GM19324 (cell line): Measurements from ENCODE around the gene ARID2.

Experiments
- ATAC-seq: cut with Tn5 transposase; IDR thresholded peaks from one replicate; pipeline ENCODE4 v1.9.1; 2021; ENCODE audit warnings: mild to moderate bottlenecking, moderate library complexity; ENCODE audit not compliant: unreplicated experiment, low FRiP score

The ARID2 gene

DNA sequence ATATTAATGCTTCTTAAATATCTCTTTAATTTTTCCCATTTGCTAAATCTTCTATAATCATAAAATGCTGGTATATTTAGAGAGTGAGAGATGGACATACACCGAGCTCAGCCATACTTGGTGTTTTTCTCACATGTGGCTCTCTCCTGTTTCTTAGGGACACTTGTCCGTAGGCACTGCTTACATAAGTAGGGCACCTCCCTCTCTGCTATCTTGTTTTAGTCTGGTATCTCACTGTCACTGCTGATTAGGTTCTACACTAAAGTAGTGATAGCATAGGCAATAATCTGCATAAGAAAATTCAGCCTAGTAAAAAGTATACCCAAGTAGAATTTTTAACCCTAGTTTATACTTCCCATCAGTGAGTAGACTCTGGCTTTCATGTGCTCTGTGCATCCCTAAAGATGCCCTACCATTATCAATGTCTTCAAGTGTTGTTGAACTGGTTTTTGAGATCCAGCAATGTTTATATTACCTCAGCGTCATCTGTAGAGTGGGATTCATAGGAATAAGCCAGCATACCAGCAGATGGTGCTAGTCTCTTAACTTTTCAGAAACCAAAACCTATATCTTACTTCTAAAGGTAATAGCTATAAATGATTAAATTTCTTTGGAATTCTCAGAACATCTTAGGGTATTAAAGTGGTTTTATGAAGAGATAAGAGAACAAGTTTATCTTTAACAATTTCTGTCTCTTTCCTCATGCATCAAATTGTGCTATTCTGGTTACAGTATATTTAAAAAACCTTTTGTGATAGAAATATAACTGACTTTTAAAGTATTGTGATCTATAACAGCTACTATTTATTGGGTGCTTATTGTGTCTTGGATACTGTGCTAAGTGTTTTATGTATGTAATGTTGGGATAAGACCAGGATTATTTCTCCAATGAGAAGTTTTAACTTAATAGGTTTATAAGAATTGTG lies 32.9 kb downstream of the ARID2 start:
- no peak for ATAC-seq

DNA sequence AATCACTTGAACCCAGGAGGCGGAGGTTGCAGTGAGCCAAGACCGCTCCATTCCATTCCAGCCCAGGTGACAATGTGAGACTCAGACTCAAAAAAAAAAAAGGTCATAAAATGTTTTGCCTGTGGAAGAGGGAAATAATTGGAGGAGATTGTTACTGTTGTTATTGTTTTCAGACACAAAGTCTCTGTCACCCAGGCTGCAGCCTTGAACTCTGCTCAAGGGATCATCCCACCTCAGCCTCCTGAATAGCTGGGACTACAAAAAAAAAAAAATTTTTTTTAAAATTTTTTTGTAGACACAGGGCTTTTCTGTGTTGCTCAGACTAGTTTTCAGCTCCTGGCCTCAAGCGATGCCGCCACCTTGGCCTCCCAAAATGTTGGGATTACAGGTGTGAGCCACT lies 33.9 kb downstream of the ARID2 start:
- ATAC-seq = no peak

DNA sequence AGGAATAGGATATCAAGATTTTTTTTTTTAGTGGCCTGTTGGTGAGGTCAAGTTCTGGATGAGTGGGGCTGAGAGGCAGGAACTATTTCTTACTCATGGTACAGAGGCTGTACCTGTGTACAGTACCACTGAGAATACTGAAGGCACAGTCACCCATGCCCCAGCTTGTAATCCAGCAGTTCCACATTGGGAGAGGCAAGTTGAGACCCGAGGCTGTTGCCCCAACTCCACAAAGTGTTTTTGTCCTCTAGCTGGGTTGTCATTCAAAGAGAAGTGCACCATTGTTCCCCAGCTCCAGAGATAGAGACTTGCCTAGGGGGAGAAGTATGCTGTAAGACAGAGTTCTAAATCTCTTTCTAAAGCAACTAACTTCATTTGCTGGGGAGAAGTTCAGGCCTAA lies 38.7 kb downstream of the ARID2 start:
- no peak for ATAC-seq

DNA sequence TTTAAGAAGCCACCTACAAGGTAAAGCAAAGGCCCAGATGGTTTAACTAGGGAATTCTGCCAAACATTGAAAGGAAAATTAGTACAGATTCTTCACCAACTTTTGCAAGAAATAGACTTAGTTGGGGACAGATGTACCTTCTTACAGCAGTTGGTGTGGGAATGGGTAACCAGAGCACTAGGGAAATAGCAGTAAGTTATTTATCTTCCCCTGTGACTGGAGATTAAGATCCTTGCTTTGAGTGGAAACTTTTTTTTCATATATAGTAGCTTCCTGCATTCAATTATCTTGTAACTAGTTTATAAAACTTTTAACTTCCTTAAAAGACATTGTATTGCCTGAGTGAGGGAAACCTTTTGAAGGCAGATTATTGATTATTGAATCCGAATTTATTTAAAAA lies 44.2 kb downstream of the ARID2 start:
- ATAC-seq = no peak

DNA sequence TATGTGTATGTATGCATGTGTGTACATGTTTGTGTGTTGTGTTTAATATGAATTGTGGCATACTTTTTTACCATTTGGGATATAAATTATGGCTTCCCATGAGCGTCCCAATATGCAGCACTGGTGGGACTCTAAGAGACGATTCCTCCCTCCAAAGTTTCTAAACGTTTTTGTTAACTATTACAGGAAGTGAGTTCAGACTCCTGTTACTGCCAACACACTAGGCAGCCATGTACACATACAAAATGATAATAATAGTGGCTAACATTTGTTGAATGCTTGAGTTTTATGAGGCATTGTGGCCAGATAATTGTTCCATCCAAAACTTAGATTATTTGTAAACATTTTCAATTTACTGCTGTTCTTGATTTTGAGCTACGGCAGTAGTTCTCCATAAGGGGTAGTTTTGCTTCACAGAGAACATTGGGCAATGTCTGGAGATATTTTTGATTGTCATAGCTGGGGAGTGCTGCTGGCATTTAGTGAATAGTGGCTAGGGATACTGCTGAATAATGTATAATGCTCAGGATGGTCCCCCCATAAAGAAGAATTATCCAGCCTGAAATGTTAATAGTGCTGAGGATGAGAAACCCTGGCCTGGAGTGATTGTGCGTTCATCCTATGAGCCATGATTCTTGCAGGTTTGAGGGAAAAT lies 45.1 kb downstream of the ARID2 start:
- no peak for ATAC-seq

DNA sequence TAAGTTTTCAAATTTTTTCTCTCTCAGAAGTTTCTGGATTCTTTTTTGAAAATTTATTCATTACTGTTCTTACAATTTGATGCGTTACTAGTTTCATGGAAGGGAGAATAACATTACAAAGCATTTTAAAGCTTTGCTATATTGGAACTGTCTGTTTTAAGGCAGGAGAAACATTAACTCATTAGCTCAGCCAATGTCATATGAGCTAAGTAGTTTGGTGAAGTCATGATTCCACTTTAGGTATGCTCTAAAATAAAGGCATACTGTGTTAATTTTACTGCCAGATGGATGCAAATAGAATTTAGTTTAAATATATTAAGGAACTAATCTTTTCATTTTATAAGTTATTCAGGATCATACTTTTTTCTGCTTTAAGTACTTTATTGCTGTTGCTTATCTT lies 46.0 kb downstream of the ARID2 start:
- ATAC-seq = no peak

DNA sequence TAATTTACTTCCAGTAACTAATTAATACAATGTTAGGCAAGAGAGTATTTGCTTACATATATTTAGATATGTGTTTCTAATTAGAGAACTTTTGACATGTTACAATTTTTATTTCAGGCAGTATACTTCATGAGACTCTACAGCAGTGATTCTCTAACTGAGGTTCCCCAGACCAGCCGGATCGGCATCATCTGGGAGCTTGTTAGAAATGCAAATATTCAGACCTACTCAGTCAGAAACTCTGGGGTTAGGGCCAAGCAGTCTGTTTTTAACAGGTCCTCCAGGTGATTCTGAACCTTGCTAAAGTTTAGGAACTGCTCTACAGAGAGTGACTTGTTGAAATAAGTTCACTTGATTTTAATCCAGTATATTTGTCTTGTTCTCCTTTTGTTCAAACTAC lies 46.5 kb downstream of the ARID2 start:
- no peak for ATAC-seq

DNA sequence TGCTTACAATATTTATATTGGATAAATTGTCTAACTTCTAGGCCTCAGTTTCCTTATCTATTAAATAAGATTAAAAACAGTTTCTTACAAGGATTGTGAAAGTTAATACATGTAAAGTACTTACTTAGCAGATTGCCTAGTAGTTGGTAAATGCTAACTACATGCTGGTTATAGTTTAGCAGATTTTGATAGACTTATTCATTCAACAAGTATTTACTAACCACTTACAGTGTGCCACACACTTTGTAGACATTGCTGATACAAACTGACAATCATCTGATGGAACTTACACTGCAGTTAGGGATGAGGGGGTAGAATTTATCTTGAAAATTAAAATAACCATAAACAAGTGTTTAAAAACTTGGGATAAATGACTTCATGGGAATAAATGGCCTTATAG lies 50.4 kb downstream of the ARID2 start:
- no peak for ATAC-seq

DNA sequence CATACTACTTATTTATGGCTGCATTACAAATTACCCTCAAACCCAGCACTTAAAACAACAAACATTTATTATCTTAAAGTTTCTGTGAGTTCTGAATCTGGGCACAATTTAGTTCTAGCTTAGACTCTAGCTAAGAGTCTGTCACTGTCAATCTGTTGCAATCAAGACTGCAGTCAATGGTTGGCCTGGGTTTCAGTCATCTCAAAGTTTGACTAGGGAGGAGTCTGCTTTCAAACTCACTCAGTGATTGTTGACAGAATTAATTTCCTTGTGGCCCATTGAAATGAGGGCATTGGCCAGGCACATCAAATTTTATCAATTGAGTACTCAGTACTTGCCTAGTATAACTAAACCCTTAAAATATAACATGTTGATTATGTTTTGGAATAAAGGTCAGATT lies 51.6 kb downstream of the ARID2 start:
- no peak for ATAC-seq

DNA sequence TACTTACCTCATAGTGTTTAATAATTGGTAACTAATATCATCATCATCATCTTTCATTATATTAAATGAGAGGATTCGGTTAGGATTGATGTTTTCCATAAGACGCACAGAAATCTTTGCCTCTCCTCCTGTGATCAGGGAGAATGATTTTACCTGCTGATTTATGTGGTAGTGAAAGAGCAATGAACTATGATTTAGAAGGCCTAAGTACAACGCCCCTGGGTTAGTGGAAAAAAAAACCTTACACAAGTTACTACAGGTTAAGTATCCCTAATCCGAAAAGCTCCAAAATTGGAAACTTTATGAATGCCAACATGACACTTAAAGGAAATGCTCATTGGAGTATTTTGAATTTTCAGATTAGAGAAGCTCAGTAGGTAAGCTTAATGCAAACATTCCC lies 55.8 kb downstream of the ARID2 start:
- ATAC-seq = no peak

DNA sequence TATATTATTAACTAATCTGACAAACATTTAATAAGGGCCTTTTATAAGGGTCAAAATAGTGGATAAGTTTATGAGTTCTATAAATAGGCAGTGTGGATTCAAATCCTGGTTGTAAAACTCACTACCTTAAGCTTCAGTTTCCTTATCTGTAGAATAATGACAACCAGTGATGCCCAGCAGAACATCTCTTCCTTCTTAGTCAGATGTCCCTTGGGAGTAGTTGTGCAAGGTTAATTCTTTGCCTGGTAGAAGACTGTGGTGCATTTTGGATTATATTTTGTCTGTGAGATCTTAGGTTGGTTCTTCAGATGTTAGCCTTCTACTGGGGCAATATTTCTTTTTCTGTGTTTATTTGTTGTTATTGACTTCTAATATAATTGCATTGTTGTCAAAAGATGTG lies 59.5 kb downstream of the ARID2 start:
- ATAC-seq = no peak

DNA sequence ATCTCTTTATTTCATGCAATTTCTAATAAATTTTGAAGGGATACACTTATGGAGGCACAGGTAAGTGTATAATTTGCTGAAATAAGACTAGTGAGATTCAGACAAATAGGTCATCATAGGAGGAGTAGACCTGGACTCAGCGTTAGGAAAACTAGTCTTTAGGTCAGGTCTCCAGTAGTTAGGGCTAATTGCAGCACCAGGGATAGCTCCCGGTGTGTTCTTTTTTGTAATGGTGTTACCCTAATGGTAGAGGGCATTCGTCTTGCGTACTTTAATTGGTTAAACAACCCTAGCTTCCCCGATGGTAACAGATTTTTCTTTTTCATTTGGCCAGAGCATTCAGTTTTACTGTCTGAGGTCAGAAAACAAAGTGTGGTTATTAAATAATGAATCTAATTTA lies 64.9 kb downstream of the ARID2 start:
- no peak for ATAC-seq

DNA sequence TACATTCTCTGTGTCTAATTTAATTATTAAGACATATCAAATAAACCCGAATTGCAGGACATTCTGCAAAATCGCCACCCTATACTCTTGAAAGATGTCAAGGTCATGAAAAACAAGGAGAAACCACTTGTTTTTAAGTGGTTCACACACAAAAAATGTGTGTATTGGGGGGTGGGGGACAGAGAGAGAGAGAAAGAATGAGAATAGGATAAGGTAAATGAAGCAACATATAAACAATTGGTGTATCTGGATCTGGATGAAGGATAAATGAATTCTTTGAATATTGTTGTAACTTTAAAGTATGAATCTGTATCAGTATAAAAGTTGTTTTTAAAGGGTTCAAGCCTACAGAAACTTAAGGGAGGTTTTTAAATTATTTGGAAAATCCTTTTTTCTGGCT lies 72.1 kb downstream of the ARID2 start:
- ATAC-seq = no peak

DNA sequence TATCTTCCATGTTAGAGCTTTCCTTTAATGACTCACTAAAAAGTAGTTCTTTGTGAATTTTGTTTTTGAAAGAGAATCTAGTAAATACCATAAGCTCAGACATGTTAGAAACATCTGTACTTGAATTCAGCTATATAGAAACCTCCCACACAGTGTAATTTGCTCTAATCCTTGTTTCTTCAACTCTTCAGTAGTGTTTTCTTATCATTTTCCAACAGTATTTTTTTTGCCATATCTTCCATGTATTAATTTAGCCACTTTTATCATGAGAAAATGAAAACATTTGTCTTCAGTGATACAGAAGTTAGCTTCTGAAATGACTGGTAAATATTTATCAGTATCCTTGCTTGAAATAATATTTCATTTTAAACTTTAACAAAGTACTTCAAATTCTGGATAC lies 73.6 kb downstream of the ARID2 start:
- ATAC-seq = no peak

DNA sequence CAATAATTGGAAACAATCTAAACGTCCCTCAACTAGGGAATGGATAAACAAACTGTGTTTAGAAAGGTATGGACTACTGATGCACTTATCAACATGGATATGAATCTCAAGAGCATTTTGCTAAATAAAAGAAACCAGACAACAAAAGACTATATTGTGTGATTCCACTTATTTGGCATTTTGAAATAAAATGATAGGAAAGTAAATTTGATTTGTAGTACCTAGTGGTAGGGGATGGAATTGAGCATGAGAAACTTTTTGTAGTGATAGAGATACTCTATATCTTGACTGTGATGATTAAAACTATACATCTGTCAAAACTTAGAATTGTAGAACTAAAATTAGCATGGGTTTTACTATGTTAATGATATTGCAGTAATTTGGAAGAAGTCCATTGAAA lies 87.1 kb downstream of the ARID2 start:
- no peak for ATAC-seq

DNA sequence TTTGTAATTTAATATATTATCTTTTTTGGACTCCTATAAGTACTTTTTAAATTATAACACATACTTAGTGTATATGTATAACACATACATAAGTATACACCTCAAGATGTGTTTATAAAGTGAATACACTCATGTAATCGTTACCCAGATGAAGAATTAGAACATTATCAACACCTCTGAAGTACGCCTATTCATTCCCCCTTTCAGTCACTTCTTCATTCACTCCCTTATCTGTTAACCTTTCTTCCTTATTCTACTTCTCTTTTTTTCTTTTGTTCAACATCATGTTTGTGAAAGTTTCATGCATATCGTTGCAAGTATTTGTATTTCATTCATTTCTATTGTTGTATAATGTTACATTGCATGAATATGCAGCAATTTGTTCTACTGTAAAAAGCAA lies 98.5 kb downstream of the ARID2 start:
- no peak for ATAC-seq

DNA sequence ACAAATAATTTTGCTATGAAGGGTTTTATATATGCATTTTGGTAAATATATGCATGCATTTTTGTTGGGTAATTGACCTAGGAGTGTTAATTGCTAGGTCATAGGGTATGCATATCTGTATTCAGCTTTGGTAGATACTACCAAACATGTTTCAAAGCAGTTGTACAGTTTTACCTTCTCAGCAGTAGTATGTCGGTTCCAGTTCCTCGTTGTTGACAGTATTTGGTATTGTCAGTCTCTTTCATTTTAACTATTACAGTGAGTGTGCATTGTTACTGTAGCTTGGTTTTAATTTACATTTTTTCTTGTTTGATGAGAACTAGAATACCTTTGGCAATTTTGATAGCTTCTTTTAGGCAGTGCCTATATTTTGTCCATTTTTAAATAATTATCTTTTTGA lies 98.9 kb downstream of the ARID2 start:
- ATAC-seq = no peak

DNA sequence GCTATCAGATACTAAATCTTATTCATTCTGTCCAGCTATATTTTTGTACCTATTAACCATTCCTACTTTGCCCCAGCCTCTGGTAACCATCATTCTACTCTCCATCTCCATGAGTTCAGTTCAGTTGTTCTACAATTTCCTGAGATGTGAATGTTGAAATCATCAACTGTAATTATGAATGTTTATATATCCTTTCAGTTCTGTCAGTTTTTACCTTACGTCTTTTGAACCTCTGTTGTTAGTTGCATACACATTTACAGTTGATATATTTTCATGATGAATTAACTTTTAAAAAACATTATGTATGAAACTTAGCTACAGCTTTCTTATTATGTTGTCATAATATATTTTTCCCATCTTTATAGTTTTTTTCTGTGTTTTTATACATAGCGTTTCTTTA lies 102.1 kb downstream of the ARID2 start:
- ATAC-seq = no peak

DNA sequence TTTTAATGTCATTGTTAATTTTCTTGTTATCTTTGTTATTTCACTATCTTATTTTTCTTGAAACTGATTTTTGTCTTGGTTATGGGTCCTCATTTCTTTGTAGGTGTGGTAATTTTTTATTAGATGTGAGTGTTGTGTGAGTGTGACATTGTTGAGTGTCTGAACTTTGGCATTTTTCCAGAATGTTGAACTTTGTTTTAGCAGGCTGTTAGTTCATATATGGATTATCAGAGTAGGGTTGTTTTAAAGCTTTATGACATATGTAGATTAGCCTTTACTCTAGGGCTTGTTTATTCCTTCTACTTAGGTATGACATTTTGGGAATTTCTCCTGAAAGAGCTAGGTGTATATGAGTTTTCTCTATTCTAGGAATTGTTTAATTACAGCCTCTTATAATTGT lies 103.9 kb downstream of the ARID2 start:
- ATAC-seq = no peak

DNA sequence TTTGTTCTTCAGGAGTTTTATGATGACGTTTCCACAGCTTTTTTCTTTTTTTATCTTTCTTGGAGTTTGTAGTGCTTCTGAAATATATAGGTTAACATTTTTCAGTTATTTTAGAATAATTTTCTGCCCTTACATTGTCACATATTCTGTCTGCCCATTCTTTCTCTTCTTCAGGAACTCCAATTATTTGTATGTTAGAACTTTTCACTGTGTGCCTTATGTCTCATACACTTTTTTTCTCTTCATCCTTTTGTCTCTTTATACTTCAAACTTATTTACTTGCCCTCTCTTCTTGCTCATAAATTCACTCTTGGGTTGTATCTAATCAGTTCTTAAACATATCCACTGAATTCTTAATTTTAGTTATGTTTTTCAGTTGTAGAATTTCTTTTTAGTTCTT lies 105.3 kb downstream of the ARID2 start:
- no peak for ATAC-seq

DNA sequence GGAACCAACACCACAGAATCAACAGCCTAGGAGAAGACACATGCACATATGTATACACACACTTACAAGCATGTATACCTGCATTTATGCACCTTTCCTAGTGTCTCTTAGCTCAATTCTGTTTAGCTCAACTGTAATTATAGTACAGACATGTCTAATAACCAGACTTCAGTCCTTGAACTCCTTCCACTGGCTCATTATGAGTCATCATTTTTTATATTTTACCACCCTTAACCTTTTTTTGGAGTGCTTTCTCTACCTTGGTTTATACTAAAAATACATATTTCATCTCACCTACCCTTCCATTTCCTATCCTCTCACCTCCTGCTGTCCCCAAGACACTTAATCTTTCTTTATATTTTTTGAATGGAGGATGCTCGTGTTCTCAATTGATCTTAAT lies 110.4 kb downstream of the ARID2 start:
- no peak for ATAC-seq

DNA sequence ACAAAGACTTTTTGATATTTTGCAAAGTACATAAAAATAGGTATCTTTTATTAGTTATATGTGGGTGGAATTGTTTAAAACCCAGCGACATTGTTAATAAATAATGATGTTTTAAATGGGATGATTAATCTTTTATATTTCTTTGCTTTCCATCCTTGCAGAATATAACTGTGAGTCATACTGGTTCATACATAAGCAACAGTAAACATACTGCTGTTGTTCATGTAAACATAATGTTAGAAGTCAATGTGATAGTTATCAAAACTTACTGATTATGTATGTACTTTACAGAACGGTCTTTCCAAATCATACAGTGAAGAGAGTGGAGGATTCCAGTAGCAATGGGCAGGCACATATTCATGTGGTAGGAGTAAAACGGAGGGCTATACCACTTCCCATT lies 119.8 kb downstream of the ARID2 start:
- no peak for ATAC-seq
